Prostate gland (tissue), 2 donors: ENCODE data around the gene GNB3. TPM values are rescaled to one million over a fixed set of nuclear protein-coding genes. Genes with fewer than 3 reads are reported as not detected.

Source experiments
- DNase-seq: peaks from one replicate; pipeline ENCODE4 v3.0.0-alpha.2; 2019; ENCODE audit warnings: low spot score
- H3K27ac ChIP-seq, 2 donors: fragments of 200-600 bp; sonication (generic); 2 replicates each; pipeline ENCODE4 v1.5.1; 2017 to 2019
- H3K27me3 ChIP-seq: fragments of 200-600 bp; sonication (generic); replicated peaks from 2 replicates; pipeline ENCODE4 v1.5.1; 2019; ENCODE audit not compliant: insufficient read depth
- H3K36me3 ChIP-seq, 2 donors: fragments of 200-600 bp; sonication (generic); 1 replicate in 1 of 2; 2 replicates in 1 of 2; pipeline versions ENCODE4 v1.5.1 to v1.8.1; 2017 to 2019
- H3K4me1 ChIP-seq: fragments of 200-600 bp; sonication (generic); replicated peaks from 2 replicates; pipeline ENCODE4 v1.5.1; 2019
- H3K4me3 ChIP-seq, 2 donors: fragments of 200-600 bp; sonication (generic); 2 replicates each; pipeline ENCODE4 v1.5.1; 2017 to 2019
- H3K9me3 ChIP-seq: fragments of 200-600 bp; sonication (generic); 2 replicates; pipeline ENCODE4 v1.5.1; 2017
- POLR2A ChIP-seq: fragments of 450-650 bp; IDR thresholded peaks from one replicate; pipeline ENCODE4 v1.6.1; 2016; ENCODE audit warnings: antibody characterized with exemption, mild to moderate bottlenecking
- POLR2AphosphoS5 ChIP-seq: sonication (generic); formaldehyde crosslinking; IDR thresholded peaks from one replicate; pipeline ENCODE4 v1.6.1; 2017; ENCODE audit warnings: antibody characterized with exemption
- WGBS: methylation state at CpG from one replicate; pipeline ENCODE4 v1.1.5; 2018; 5-methylcytosine and 5-hydroxymethylcytosine counted together
- intact Hi-C: fragments of 100-400 bp; cut with DNase I; formaldehyde crosslinking; loops from one replicate; pipeline ENCODE4 v1.14.2; 2022
- total RNA-seq, 2 donors: library from RNA; depleted of rRNA; stranded (reverse); fragments of >200 nt; gene quantifications; one replicate each; pipeline ENCODE4 v1.1.0, GENCODE V29; 2016
- TF ChIP-seq, protein P1 (sequence below), 4 experiments: fragments of 200-600 bp in 2 of 4; fragments of 450-650 bp in 2 of 4; sonication (generic) in 2 of 4; IDR thresholded peaks; 1 replicate in 3 of 4; 2 replicates in 1 of 4; pipeline ENCODE4 v1.5.1; 2016 to 2019; ENCODE audit warnings: antibody characterized with exemption in 4 of 4, mild to moderate bottlenecking in 2 of 4, moderate library complexity in 2 of 4

GNB3 gene
- total RNA-seq, 2 donors from 2014 or later: 2.3 to 2.4 TPM

DNA sequence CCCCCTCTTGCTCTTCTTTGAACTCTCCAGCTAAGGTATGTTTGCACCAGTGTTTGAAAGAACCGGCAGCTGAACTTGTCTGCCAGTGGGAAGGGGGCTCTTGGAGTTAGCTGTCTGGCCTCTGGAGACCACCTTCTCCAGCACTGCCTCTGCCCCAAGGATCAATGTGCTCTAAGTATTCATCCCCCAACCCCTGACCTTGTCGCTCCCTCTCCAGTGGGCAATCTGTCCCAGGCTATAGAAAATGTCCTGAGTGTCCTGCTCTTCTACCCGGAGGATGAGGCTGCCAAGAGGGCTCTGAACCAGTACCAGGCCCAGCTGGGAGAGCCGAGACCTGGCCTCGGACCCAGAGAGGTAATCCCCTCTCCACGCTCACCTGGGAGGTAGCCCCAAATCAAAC, 9.7 kb upstream of the GNB3 start:
- no peak overlapping the region for H3K4me3 ChIP-seq
- 81% methylated on average over 3 of the region's 6 CpGs for WGBS
- H3K27me3 ChIP-seq: no peaks in the 10 kb centered on the region
- H3K4me1 ChIP-seq: no peaks in the 10 kb centered on the region
- DNase-seq: no peak
- intact Hi-C loops: no loop called here
- no peak overlapping the region for H3K27ac ChIP-seq
- TF ChIP-seq POLR2A: no peak
- TF ChIP-seq POLR2AphosphoS5: no peak
- H3K9me3 ChIP-seq: no peaks in the 10 kb centered on the region
- H3K36me3 ChIP-seq: peaks cover 0 to 4% of the 10 kb centered on the region in 2 donors

DNA sequence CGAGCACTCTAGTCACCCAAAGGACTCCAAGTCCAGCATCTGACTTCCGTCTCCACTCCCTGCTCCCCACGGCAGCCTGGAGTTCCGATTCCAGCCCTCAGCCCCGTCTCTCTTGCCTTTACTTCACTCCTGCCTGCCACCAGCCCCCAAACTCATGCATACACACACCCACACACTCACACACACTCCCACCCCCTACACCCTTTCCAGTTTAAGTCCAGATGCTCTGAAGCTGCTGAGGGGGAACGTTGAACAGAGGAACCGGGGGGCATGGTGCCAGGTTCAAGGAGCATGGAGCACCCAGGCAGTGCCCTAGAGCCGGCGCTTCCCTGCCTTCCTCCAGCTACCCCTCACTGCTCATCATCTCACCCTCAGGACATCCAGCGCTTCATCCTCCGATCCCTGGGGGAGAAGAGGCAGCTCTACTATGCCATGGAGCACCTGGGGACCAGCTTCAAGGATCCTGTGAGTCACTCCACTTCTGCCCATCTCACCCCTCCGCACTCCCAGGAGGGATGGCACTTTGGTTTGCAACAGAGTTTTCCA, 9.2 kb upstream of the GNB3 start:
- TF ChIP-seq, protein P1, sequence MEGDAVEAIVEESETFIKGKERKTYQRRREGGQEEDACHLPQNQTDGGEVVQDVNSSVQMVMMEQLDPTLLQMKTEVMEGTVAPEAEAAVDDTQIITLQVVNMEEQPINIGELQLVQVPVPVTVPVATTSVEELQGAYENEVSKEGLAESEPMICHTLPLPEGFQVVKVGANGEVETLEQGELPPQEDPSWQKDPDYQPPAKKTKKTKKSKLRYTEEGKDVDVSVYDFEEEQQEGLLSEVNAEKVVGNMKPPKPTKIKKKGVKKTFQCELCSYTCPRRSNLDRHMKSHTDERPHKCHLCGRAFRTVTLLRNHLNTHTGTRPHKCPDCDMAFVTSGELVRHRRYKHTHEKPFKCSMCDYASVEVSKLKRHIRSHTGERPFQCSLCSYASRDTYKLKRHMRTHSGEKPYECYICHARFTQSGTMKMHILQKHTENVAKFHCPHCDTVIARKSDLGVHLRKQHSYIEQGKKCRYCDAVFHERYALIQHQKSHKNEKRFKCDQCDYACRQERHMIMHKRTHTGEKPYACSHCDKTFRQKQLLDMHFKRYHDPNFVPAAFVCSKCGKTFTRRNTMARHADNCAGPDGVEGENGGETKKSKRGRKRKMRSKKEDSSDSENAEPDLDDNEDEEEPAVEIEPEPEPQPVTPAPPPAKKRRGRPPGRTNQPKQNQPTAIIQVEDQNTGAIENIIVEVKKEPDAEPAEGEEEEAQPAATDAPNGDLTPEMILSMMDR (IDR thresholded peaks at IDR 0.05): no peak
- TF ChIP-seq POLR2AphosphoS5 (no peak), POLR2A (no peak)
- Histone ChIP-seq H3K27me3 (no peaks in the 10 kb centered on the region), H3K9me3 (no peaks in the 10 kb centered on the region), H3K4me1 (no peaks in the 10 kb centered on the region), H3K36me3 (peaks cover 0 to 4% of the 10 kb centered on the region in 2 donors), H3K4me3 (no peak overlapping the region), H3K27ac (no peak overlapping the region)
- intact Hi-C loops: no loop called here
- DNase-seq: no peak
- WGBS: 86% methylated on average over 12 of the region's 12 CpGs

DNA sequence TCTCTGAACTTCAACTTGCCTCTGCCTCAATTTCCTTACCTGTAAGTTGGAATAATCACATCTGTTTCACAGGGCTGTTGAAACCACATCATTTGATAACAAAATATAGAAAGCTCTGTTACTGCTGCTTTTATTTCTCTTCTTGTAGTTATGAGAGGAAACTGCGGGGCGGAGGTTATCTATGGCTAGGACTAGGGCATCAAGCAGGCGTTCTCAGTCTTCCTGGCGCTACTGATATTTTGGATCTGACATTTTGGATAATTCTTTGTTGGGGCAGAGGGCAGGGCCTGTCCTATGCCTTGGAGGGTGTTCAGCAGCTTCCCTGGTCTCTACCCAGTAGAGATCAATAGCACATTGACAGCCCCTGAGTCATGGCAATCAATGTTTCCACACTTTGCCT, 8.6 kb upstream of the GNB3 start:
- Histone ChIP-seq H3K27ac (no peak overlapping the region), H3K9me3 (no peaks in the 10 kb centered on the region), H3K36me3 (peaks cover 0 to 4% of the 10 kb centered on the region in 2 donors), H3K4me3 (no peak overlapping the region), H3K4me1 (no peaks in the 10 kb centered on the region), H3K27me3 (no peaks in the 10 kb centered on the region)
- DNase-seq: no peak
- intact Hi-C loops: no loop called here
- WGBS: 94% methylated on average over 4 of the region's 4 CpGs
- TF ChIP-seq POLR2AphosphoS5 (no peak), POLR2A (no peak)
- TF ChIP-seq, protein P1 (IDR thresholded peaks at IDR 0.05): no peak

DNA sequence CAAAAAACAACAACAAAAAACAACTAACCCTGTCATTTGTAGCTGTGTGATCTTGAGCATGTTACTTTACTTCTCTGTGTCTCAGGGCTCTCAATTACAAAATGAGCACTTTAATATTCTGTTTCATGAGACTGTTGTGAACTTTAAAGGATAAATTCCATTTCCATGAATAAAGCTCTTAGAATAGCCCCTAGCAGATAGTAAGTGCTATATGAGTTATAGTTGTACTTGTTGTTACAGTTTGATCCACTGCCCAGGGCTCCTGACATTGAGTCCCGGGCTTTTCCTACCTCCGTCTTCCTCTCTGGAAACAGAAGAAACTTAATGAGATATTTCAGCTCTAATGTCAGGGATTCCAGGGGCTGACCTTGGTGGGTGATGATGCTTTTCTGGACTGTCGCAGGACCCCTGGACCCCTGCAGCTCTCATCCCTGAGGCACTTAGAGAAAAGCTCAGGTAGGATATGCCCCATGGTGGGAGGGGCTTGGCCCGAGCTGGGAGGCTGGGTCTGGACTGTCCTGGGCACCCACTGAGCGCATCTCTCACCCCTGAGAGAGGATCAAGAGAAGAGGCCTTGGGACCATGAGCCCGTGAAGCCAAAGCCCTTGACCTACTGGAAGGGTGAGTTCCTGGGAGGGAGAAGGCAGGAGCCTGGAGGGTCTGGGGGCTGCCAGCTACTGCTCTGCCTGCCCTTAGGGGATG, 7.4 kb upstream of the GNB3 start:
- Histone ChIP-seq H3K27me3 (no peaks in the 10 kb centered on the region), H3K27ac (no peak overlapping the region), H3K4me1 (no peaks in the 10 kb centered on the region), H3K36me3 (peaks cover 0 to 4% of the 10 kb centered on the region in 2 donors), H3K4me3 (no peak overlapping the region), H3K9me3 (no peaks in the 10 kb centered on the region)
- TF ChIP-seq POLR2A: no peak
- intact Hi-C loops: no loop called here
- WGBS: 56% methylated on average over 6 of the region's 6 CpGs
- no peak for DNase-seq

DNA sequence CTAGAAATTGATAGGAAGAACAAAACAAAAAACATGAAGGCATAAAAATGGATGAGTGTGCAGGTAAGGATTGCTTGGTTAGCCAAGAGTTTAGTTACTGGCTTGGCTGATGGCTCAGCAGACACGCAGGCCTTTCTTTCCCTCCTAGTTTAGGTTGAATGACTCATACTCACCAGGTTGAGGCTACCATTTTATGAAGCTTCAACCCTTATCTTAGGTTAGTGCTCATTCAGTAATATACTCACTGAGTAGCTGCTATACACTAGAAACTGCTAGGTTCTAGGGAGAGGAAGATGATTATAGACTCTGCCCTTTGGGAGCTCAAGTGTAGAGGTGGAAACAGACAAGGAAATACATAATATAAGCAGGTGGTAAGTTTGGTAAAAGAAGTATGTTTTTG, 6.5 kb upstream of the GNB3 start:
- TF ChIP-seq, protein P1 (IDR thresholded peaks at IDR 0.05): no peak
- TF ChIP-seq POLR2A (no peak), POLR2AphosphoS5 (no peak)
- H3K27ac ChIP-seq: no peak overlapping the region
- DNase-seq: no peak
- intact Hi-C loops: no loop called here
- no peaks in the 10 kb centered on the region for H3K4me1 ChIP-seq
- H3K36me3 ChIP-seq: peaks cover 0 to 4% of the 10 kb centered on the region in 2 donors
- no peak overlapping the region for H3K4me3 ChIP-seq
- H3K27me3 ChIP-seq: no peaks in the 10 kb centered on the region
- H3K9me3 ChIP-seq: no peaks in the 10 kb centered on the region
- WGBS: 55% methylated on average over 1 of the region's 1 CpG

DNA sequence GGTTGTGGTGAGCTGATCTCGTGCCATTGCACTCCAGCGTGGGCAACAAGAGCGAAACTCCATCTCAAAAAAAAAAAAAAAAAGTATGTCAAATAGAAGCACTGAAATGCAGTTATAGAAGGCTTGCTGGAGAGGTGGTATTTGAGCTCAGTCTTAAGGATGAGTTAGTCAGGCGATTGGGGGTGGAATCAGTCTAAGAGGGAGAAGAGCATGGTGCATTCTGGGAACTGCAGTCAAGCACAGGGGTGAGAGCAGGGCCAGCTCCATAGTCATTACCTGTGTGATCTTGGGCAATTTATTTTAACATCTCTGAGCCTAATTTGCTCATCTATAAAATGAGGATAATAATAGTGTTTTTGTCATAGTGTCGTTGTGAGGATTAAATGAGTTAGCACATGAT, 5.9 kb upstream of the GNB3 start:
- WGBS: 66% methylated on average over 5 of the region's 5 CpGs
- H3K27me3 ChIP-seq: no peaks in the 10 kb centered on the region
- TF ChIP-seq POLR2AphosphoS5 (no peak), POLR2A (no peak)
- TF ChIP-seq, protein P1 (IDR thresholded peaks at IDR 0.05): no peak
- intact Hi-C loops: no loop called here
- no peaks in the 10 kb centered on the region for H3K4me1 ChIP-seq
- H3K27ac ChIP-seq: no peak overlapping the region
- DNase-seq: no peak
- no peak overlapping the region for H3K4me3 ChIP-seq
- no peaks in the 10 kb centered on the region for H3K9me3 ChIP-seq
- H3K36me3 ChIP-seq: peaks cover 0 to 4% of the 10 kb centered on the region in 2 donors
